Mammary epithelial cell (primary cell): ENCODE results near the gene RHBDL2.

Experiments used
- CTCF ChIP-seq, 2 donors: IDR thresholded peaks in 1 of 2; conservative IDR thresholded peaks in 1 of 2; 2 replicates each; pipeline ENCODE4 v1.5.1; 2011 to 2012; ENCODE audit warnings: inconsistent platforms in 2 of 2, low read length in 2 of 2, mild to moderate bottlenecking in 2 of 2, control low read depth in 1 of 2, low read depth in 1 of 2; ENCODE audit not compliant: insufficient read depth in 1 of 2; ENCODE audit errors: extremely low read depth in 1 of 2
- EZH2 ChIP-seq: IDR thresholded peaks from 2 replicates; pipeline ENCODE4 v1.6.1; 2012; ENCODE audit warnings: low read length, inconsistent platforms, borderline replicate concordance

GRCh38 chr1:38962560-38962959, 20.9 kb upstream of the RHBDL2 start:
- TF ChIP-seq EZH2 (no peak), CTCF (conservative IDR thresholded peaks at IDR 0.05 in 1 of 2, IDR thresholded peaks at IDR 0.05 in 1 of 2; ENCODE audit: extremely low read depth in 1 of 2, insufficient read depth in 1 of 2, low read depth in 1 of 2, low read length in 2 of 2) (no peak)
